Measurements from ENCODE around the gene UBL3.

Gene UBL3

GRCh38 chr13:29801102-29801501 is 49.3 kb downstream of the UBL3 start (continued):
- TF ChIP-seq ZNF785 (tag by site-specific recombination; IDR thresholded peaks at IDR 0.05) (no peak), ZNF221 (tag by site-specific recombination; IDR thresholded peaks at IDR 0.05; ENCODE audit: borderline replicate concordance) (no peak), ZBTB44 (tag by site-specific recombination; IDR thresholded peaks at IDR 0.05) (no peak), ZNF169 (tag by site-specific recombination; IDR thresholded peaks at IDR 0.05) (no peak), ZBTB21 (tag by site-specific recombination; IDR thresholded peaks at IDR 0.05) (no peak), ZNF302 (tag by site-specific recombination; IDR thresholded peaks at IDR 0.05; ENCODE audit: low read depth) (no peak)

GRCh38 chr13:29800687-29801086 is 49.7 kb downstream of the UBL3 start:
- H3K9me3 ChIP-seq (ENCODE audit: control insufficient read depth, insufficient read depth, low read depth, low read length) = no peaks in the 10 kb centered on the region
- H3K4me3 ChIP-seq (ENCODE audit: low read depth, low read length) = no peak overlapping the region
- TF ChIP-seq ZNF169 (tag by site-specific recombination; IDR thresholded peaks at IDR 0.05) = no peak
- no peak for TF ChIP-seq ZNF76 (tag by site-specific recombination; IDR thresholded peaks at IDR 0.05; ENCODE audit: borderline replicate concordance, low read depth)
- TF ChIP-seq YY2 (tag by site-specific recombination; IDR thresholded peaks at IDR 0.05) = no peak
- no peak for TF ChIP-seq ATF2 (tag by site-specific recombination; IDR thresholded peaks at IDR 0.05; ENCODE audit: low read depth)
- TF ChIP-seq HOXC10 (CRISPR knock-in tag; IDR thresholded peaks at IDR 0.05) = no peak
- TF ChIP-seq ZNF513 (tag by site-specific recombination; IDR thresholded peaks at IDR 0.05) = no peak
- no peak for TF ChIP-seq GLI4 (tag by site-specific recombination; IDR thresholded peaks at IDR 0.05)
- no peak for TF ChIP-seq REPIN1 (tag by site-specific recombination; IDR thresholded peaks at IDR 0.05; ENCODE audit: low read depth)
- no peak for TF ChIP-seq ZNF624 (tag by site-specific recombination; IDR thresholded peaks at IDR 0.05)
- TF ChIP-seq ZNF704 (tag by site-specific recombination; IDR thresholded peaks at IDR 0.05) = no peak
- TF ChIP-seq ZNF529 (tag by site-specific recombination; IDR thresholded peaks at IDR 0.05; ENCODE audit: insufficient replicate concordance) = no peak
- ChIA-PET CTCF (interaction anchor here (1.2 kb wide), 1 partner anchor 45 kb away, joined by 3 read pairs; no protein-coding TSS in a partner anchor), POLR2A (no interaction called here)
- H3K4me1 ChIP-seq (ENCODE audit: control insufficient read depth, insufficient read depth, low read length) = peaks cover 4% of the 10 kb centered on the region
- H3K36me3 ChIP-seq (ENCODE audit: control insufficient read depth in 2 of 2, insufficient read depth in 1 of 2, low read length in 2 of 2) = no peaks in the 10 kb centered on the region
- no peak overlapping the region for H3K27ac ChIP-seq (ENCODE audit: extremely low read depth, low read depth, low read length)

GRCh38 chr13:29799041-29799440 is 51.4 kb downstream of the UBL3 start:
- H3K4me3 ChIP-seq (ENCODE audit: low read depth, low read length) = no peak overlapping the region
- peaks cover 4% of the 10 kb centered on the region for H3K4me1 ChIP-seq (ENCODE audit: control insufficient read depth, insufficient read depth, low read length)
- ChIA-PET CTCF (interaction anchor here (0.7 to 0.9 kb wide), 3 partner anchors 40 to 739 kb away, joined by 3 to 5 read pairs (median 3); no protein-coding TSS in a partner anchor), POLR2A (no interaction called here)
- H3K27ac ChIP-seq (ENCODE audit: extremely low read depth, low read depth, low read length) = no peak overlapping the region
- H3K9me3 ChIP-seq (ENCODE audit: control insufficient read depth, insufficient read depth, low read depth, low read length) = no peaks in the 10 kb centered on the region
- H3K36me3 ChIP-seq (ENCODE audit: control insufficient read depth in 2 of 2, insufficient read depth in 1 of 2, low read length in 2 of 2) = no peaks in the 10 kb centered on the region
- TF ChIP-seq ZFP41 (tag by site-specific recombination; IDR thresholded peaks at IDR 0.05; ENCODE audit: borderline replicate concordance) (no peak), ZFP69B (tag by site-specific recombination; IDR thresholded peaks at IDR 0.05) (no peak), MEIS1 (CRISPR knock-in tag; IDR thresholded peaks at IDR 0.05; ENCODE audit: borderline replicate concordance) (no peak), ZNF26 (tag by site-specific recombination; IDR thresholded peaks at IDR 0.05) (no peak), ZNF510 (tag by site-specific recombination; IDR thresholded peaks at IDR 0.05; ENCODE audit: insufficient replicate concordance) (no peak), ZNF416 (tag by site-specific recombination; IDR thresholded peaks at IDR 0.05) (no peak), SCRT2 (tag by site-specific recombination; IDR thresholded peaks at IDR 0.05) (no peak), ZXDB (tag by site-specific recombination; IDR thresholded peaks at IDR 0.05) (no peak), TRIM28 (IDR thresholded peaks at IDR 0.05; ENCODE audit: borderline replicate concordance, low read length) (no peak), ZFP3 (tag by site-specific recombination; IDR thresholded peaks at IDR 0.05; ENCODE audit: low read depth) (no peak), ZNF561 (tag by site-specific recombination; IDR thresholded peaks at IDR 0.05; ENCODE audit: borderline replicate concordance) (no peak), ZNF202 (tag by site-specific recombination; IDR thresholded peaks at IDR 0.05; ENCODE audit: borderline replicate concordance) (no peak)
